ENCODE measurements around the gene L3MBTL4. TPM values are rescaled to one million over a fixed set of nuclear protein-coding genes. Genes with fewer than 3 reads are reported as not detected.

Gene L3MBTL4
- total and polyA plus RNA-seq, 2 experiments from 2014 or later: 4.1 to 14.1 TPM

DNA sequence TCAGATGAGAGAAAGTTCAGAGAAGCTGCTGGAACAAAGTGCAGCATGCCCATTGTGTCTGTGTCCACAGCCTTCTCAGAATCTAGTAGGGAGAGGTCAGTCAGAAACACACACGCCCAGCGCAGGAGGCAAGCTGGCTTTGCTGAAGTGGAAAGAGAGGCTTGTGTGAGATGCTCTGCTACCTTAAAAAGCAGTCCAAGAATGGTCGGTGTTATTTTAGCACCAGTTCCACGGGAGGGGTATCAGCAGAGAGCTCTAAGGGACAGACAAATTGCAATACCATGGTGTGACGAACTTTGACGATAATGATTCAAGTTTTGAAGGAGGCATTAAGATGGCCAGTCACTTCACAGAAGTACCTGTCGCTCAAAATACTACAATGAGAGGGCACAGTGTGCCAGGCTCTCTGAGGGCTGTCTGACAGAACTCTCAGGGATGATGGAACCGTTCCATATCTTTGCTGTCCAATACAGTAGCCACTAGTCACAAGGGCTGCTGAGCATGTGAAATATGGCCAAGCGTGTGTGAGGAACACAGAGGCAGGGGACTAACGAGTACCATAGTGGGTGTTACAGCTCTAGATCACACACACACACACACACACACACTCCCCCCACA is 281.9 kb downstream of the L3MBTL4 start:
- DNase-seq (ENCODE audit: low spot score): no peak
- H4K20me1 ChIP-seq (ENCODE audit: insufficient read depth, poor library complexity, severe bottlenecking): no peaks in the 10 kb centered on the region
- whole genome bisulfite sequencing (ENCODE audit: low lambda C conversion rate, missing lambda C conversion rate): 93% methylated on average over 10 of the region's 10 CpGs
- H3K9me2 ChIP-seq (replicated peaks; ENCODE audit: insufficient read depth): no peaks in the 10 kb centered on the region
- TF ChIP-seq EZH2phosphoT487 (IDR thresholded peaks at IDR 0.05; ENCODE audit: low read depth, severe bottlenecking, unreplicated experiment) (no peak), EZH2 (IDR thresholded peaks at IDR 0.05; ENCODE audit: borderline replicate concordance) (no peak), CTCF (IDR thresholded peaks at IDR 0.05; ENCODE audit: poor library complexity) (no peak)
- no peaks in the 10 kb centered on the region for H3K79me2 ChIP-seq
- H3K36me3 ChIP-seq (replicated peaks; ENCODE audit: insufficient read depth, low read depth): no peaks in the 10 kb centered on the region
- H3K4me2 ChIP-seq: no peak overlapping the region
- no peak overlapping the region for H3K4me3 ChIP-seq
- H3K27ac ChIP-seq: no peak overlapping the region
- no peak overlapping the region for H2AFZ ChIP-seq
- no peaks in the 10 kb centered on the region for H3K9me3 ChIP-seq (ENCODE audit: low read depth)
- H3K4me1 ChIP-seq (ENCODE audit: insufficient read depth): no peaks in the 10 kb centered on the region
- H3K27me3 ChIP-seq: no peaks in the 10 kb centered on the region

- no peaks in the 10 kb centered on the region for H3K27me3 ChIP-seq
- no peak overlapping the region for H2AFZ ChIP-seq
- H3K4me3 ChIP-seq: no peak overlapping the region
- no peaks in the 10 kb centered on the region for H4K20me1 ChIP-seq (ENCODE audit: insufficient read depth, poor library complexity, severe bottlenecking)
- no peaks in the 10 kb centered on the region for H3K9me2 ChIP-seq (replicated peaks; ENCODE audit: insufficient read depth)
- no peaks in the 10 kb centered on the region for H3K9me3 ChIP-seq (ENCODE audit: low read depth)
- H3K36me3 ChIP-seq (replicated peaks; ENCODE audit: insufficient read depth, low read depth): no peaks in the 10 kb centered on the region
- H3K4me2 ChIP-seq: no peak overlapping the region
- H3K79me2 ChIP-seq: no peaks in the 10 kb centered on the region
- DNase-seq (ENCODE audit: low spot score): no peak
- no peak for TF ChIP-seq EZH2phosphoT487 (IDR thresholded peaks at IDR 0.05; ENCODE audit: low read depth, severe bottlenecking, unreplicated experiment)
- TF ChIP-seq EZH2 (IDR thresholded peaks at IDR 0.05; ENCODE audit: borderline replicate concordance): no peak
- WGBS (ENCODE audit: low lambda C conversion rate, missing lambda C conversion rate): 96% methylated on average over 4 of the region's 4 CpGs
- H3K4me1 ChIP-seq (ENCODE audit: insufficient read depth): no peaks in the 10 kb centered on the region
- no peak overlapping the region for H3K27ac ChIP-seq
Measured at GRCh38 chr18:6120820-6121279, 293.9 kb downstream of the L3MBTL4 start.

DNA sequence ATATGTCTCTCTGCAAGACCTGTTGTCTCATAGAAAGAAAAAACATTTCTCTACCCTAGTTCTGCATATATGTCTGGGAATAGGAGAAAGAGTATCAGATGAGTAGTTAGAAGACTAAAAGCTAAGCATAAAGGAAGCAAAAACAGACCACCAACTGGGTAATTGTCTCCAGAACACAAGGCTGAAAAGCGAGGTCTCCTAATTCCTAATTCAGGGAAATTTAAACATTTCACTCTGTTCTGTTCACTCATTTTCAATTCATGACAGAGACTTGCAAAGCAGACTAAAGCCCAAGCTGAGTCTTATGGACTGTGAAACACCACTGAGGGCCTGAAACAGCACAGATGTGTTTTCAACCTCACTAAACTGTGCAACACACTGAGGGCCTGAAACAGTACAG is 294.9 kb downstream of the L3MBTL4 start:
- H2AFZ ChIP-seq: no peak overlapping the region
- H3K36me3 ChIP-seq (replicated peaks; ENCODE audit: insufficient read depth, low read depth): no peaks in the 10 kb centered on the region
- H4K20me1 ChIP-seq (ENCODE audit: insufficient read depth, poor library complexity, severe bottlenecking): no peaks in the 10 kb centered on the region
- WGBS (ENCODE audit: low lambda C conversion rate, missing lambda C conversion rate): 79% methylated on average over 1 of the region's 1 CpG
- no peaks in the 10 kb centered on the region for H3K27me3 ChIP-seq
- no peaks in the 10 kb centered on the region for H3K4me1 ChIP-seq (ENCODE audit: insufficient read depth)
- no peak for TF ChIP-seq EZH2phosphoT487 (IDR thresholded peaks at IDR 0.05; ENCODE audit: low read depth, severe bottlenecking, unreplicated experiment)
- no peak for TF ChIP-seq CTCF (IDR thresholded peaks at IDR 0.05; ENCODE audit: poor library complexity)
- TF ChIP-seq EZH2 (IDR thresholded peaks at IDR 0.05; ENCODE audit: borderline replicate concordance): no peak
- H3K27ac ChIP-seq: no peak overlapping the region
- no peak overlapping the region for H3K4me3 ChIP-seq
- H3K9me2 ChIP-seq (replicated peaks; ENCODE audit: insufficient read depth): no peaks in the 10 kb centered on the region
- no peak for DNase-seq (ENCODE audit: low spot score)
- H3K9me3 ChIP-seq (ENCODE audit: low read depth): no peaks in the 10 kb centered on the region
- no peaks in the 10 kb centered on the region for H3K79me2 ChIP-seq
- no peak overlapping the region for H3K4me2 ChIP-seq

DNA sequence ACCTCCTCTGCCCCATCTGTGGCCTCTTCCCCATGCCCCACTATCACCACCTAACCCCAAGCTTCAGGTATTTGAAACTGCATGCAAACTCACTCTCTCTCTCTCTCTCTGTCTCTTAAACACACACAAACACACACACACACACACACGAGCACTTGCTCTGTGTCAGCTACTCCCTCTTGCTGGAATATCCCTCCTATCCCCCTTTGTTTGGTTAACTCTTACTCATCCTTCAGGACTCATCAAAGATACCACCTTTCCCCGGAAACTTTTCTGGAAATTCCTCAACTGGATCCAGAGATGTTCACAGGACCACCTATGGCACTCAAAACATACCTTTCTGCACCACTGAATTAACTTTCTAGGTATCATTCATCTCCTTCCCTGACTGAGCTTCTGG is 296.6 kb downstream of the L3MBTL4 start:
- Histone ChIP-seq H3K4me2 (no peak overlapping the region), H3K27ac (no peak overlapping the region), H4K20me1 (ENCODE audit: insufficient read depth, poor library complexity, severe bottlenecking) (no peaks in the 10 kb centered on the region), H3K27me3 (no peaks in the 10 kb centered on the region), H3K9me2 (replicated peaks; ENCODE audit: insufficient read depth) (no peaks in the 10 kb centered on the region), H3K79me2 (no peaks in the 10 kb centered on the region), H2AFZ (no peak overlapping the region), H3K4me1 (ENCODE audit: insufficient read depth) (no peaks in the 10 kb centered on the region), H3K4me3 (no peak overlapping the region), H3K9me3 (ENCODE audit: low read depth) (no peaks in the 10 kb centered on the region), H3K36me3 (replicated peaks; ENCODE audit: insufficient read depth, low read depth) (no peaks in the 10 kb centered on the region)
- DNase-seq (ENCODE audit: low spot score): no peak
- WGBS (ENCODE audit: low lambda C conversion rate, missing lambda C conversion rate): 47% methylated on average over 2 of the region's 2 CpGs
- TF ChIP-seq EZH2 (IDR thresholded peaks at IDR 0.05; ENCODE audit: borderline replicate concordance) (no peak), CTCF (IDR thresholded peaks at IDR 0.05; ENCODE audit: poor library complexity) (no peak), EZH2phosphoT487 (IDR thresholded peaks at IDR 0.05; ENCODE audit: low read depth, severe bottlenecking, unreplicated experiment) (no peak)

All from hepatocyte (in vitro differentiated cells).